ENCODE data around the gene TENM3.
A peak's percentile ranks its signal among the peaks of the same experiment; 100 is the strongest.

Gene TENM3

GRCh38 chr4:182449186-182449929 is 206.2 kb downstream of the TENM3 start:
- Histone ChIP-seq H3K4me1 (ENCODE audit: control insufficient read depth, insufficient read depth, low read length) (peaks cover 7% of the 10 kb centered on the region), H3K27me3 (ENCODE audit: control insufficient read depth in 1 of 2, insufficient read depth in 2 of 2, low read length in 2 of 2) (peaks cover 8 to 31% of the 10 kb centered on the region in 2 donors), H3K36me3 (ENCODE audit: control insufficient read depth in 2 of 2, insufficient read depth in 2 of 2, low read length in 2 of 2) (no peaks in the 10 kb centered on the region), H3K9me3 (ENCODE audit: control insufficient read depth in 2 of 2, low read length in 2 of 2) (no peaks in the 10 kb centered on the region), H3K4me3 (ENCODE audit: low read length in 2 of 2) (peak overlapping the region; percentile 64 to 76), H3K27ac (ENCODE audit: low read length) (no peak overlapping the region), H3K9ac (ENCODE audit: low read length in 2 of 2) (peak overlapping the region; percentile 37 to 39)

- peaks cover 7% of the 10 kb centered on the region for H3K4me1 ChIP-seq (ENCODE audit: control insufficient read depth, insufficient read depth, low read length)
- H3K27ac ChIP-seq (ENCODE audit: low read length): no peak overlapping the region
- peak overlapping the region; percentile 37 to 39 for H3K9ac ChIP-seq (ENCODE audit: low read length in 2 of 2)
- H3K9me3 ChIP-seq (ENCODE audit: control insufficient read depth in 2 of 2, low read length in 2 of 2): no peaks in the 10 kb centered on the region
- no peaks in the 10 kb centered on the region for H3K36me3 ChIP-seq (ENCODE audit: control insufficient read depth in 2 of 2, insufficient read depth in 2 of 2, low read length in 2 of 2)
- peaks cover 8 to 31% of the 10 kb centered on the region in 2 donors for H3K27me3 ChIP-seq (ENCODE audit: control insufficient read depth in 1 of 2, insufficient read depth in 2 of 2, low read length in 2 of 2)
- peak overlapping the region; percentile 64 to 76 for H3K4me3 ChIP-seq (ENCODE audit: low read length in 2 of 2)
These were observed 206.8 kb downstream of the TENM3 start for GRCh38 chr4:182449930-182450439.

GRCh38 chr4:182451441-182451840 is 208.2 kb downstream of the TENM3 start:
- no peaks in the 10 kb centered on the region for H3K36me3 ChIP-seq (ENCODE audit: control insufficient read depth in 2 of 2, insufficient read depth in 2 of 2, low read length in 2 of 2)
- no peak overlapping the region for H3K9ac ChIP-seq (ENCODE audit: low read length in 2 of 2)
- no peaks in the 10 kb centered on the region for H3K9me3 ChIP-seq (ENCODE audit: control insufficient read depth in 2 of 2, low read length in 2 of 2)
- no peak overlapping the region for H3K27ac ChIP-seq (ENCODE audit: low read length)
- peaks cover 7% of the 10 kb centered on the region for H3K4me1 ChIP-seq (ENCODE audit: control insufficient read depth, insufficient read depth, low read length)
- no peak overlapping the region for H3K4me3 ChIP-seq (ENCODE audit: low read length in 2 of 2)
- H3K27me3 ChIP-seq (ENCODE audit: control insufficient read depth in 1 of 2, insufficient read depth in 2 of 2, low read length in 2 of 2): peaks cover 10 to 31% of the 10 kb centered on the region in 2 donors

GRCh38 chr4:182453830-182454229 is 210.6 kb downstream of the TENM3 start:
- Histone ChIP-seq H3K27ac (ENCODE audit: low read length) (no peak overlapping the region), H3K36me3 (ENCODE audit: control insufficient read depth in 2 of 2, insufficient read depth in 2 of 2, low read length in 2 of 2) (no peaks in the 10 kb centered on the region), H3K27me3 (ENCODE audit: control insufficient read depth in 1 of 2, insufficient read depth in 2 of 2, low read length in 2 of 2) (peaks cover 10 to 20% of the 10 kb centered on the region in 2 donors), H3K9me3 (ENCODE audit: control insufficient read depth in 2 of 2, low read length in 2 of 2) (no peaks in the 10 kb centered on the region), H3K9ac (ENCODE audit: low read length in 2 of 2) (no peak overlapping the region), H3K4me1 (ENCODE audit: control insufficient read depth, insufficient read depth, low read length) (no peaks in the 10 kb centered on the region), H3K4me3 (ENCODE audit: low read length in 2 of 2) (no peak overlapping the region)

GRCh38 chr4:182454440-182455013 is 211.3 kb downstream of the TENM3 start:
- Histone ChIP-seq H3K9me3 (ENCODE audit: control insufficient read depth in 2 of 2, low read length in 2 of 2) (no peaks in the 10 kb centered on the region), H3K27me3 (ENCODE audit: control insufficient read depth in 1 of 2, insufficient read depth in 2 of 2, low read length in 2 of 2) (peaks cover 7 to 20% of the 10 kb centered on the region in 2 donors), H3K4me1 (ENCODE audit: control insufficient read depth, insufficient read depth, low read length) (no peaks in the 10 kb centered on the region), H3K36me3 (ENCODE audit: control insufficient read depth in 2 of 2, insufficient read depth in 2 of 2, low read length in 2 of 2) (no peaks in the 10 kb centered on the region), H3K4me3 (ENCODE audit: low read length in 2 of 2) (no peak overlapping the region), H3K9ac (ENCODE audit: low read length in 2 of 2) (no peak overlapping the region), H3K27ac (ENCODE audit: low read length) (no peak overlapping the region)

- Histone ChIP-seq H3K4me1 (ENCODE audit: control insufficient read depth, insufficient read depth, low read length) (no peaks in the 10 kb centered on the region), H3K4me3 (ENCODE audit: low read length in 2 of 2) (no peak overlapping the region), H3K27me3 (ENCODE audit: control insufficient read depth in 1 of 2, insufficient read depth in 2 of 2, low read length in 2 of 2) (no peaks in the 10 kb centered on the region), H3K9ac (ENCODE audit: low read length in 2 of 2) (no peak overlapping the region), H3K27ac (ENCODE audit: low read length) (no peak overlapping the region), H3K36me3 (ENCODE audit: control insufficient read depth in 2 of 2, insufficient read depth in 2 of 2, low read length in 2 of 2) (no peaks in the 10 kb centered on the region), H3K9me3 (ENCODE audit: control insufficient read depth in 2 of 2, low read length in 2 of 2) (no peaks in the 10 kb centered on the region)
These were observed 221.9 kb downstream of the TENM3 start for GRCh38 chr4:182465114-182465513.

GRCh38 chr4:182465979-182466378 is 222.8 kb downstream of the TENM3 start:
- no peak overlapping the region for H3K4me3 ChIP-seq (ENCODE audit: low read length in 2 of 2)
- no peak overlapping the region for H3K27ac ChIP-seq (ENCODE audit: low read length)
- no peaks in the 10 kb centered on the region for H3K36me3 ChIP-seq (ENCODE audit: control insufficient read depth in 2 of 2, insufficient read depth in 2 of 2, low read length in 2 of 2)
- H3K9ac ChIP-seq (ENCODE audit: low read length in 2 of 2): no peak overlapping the region
- H3K27me3 ChIP-seq (ENCODE audit: control insufficient read depth in 1 of 2, insufficient read depth in 2 of 2, low read length in 2 of 2): no peaks in the 10 kb centered on the region
- no peaks in the 10 kb centered on the region for H3K4me1 ChIP-seq (ENCODE audit: control insufficient read depth, insufficient read depth, low read length)
- no peaks in the 10 kb centered on the region for H3K9me3 ChIP-seq (ENCODE audit: control insufficient read depth in 2 of 2, low read length in 2 of 2)

GRCh38 chr4:182470215-182470614 is 227.0 kb downstream of the TENM3 start:
- H3K27ac ChIP-seq (ENCODE audit: low read length): no peak overlapping the region

GRCh38 chr4:182475539-182475938 is 232.3 kb downstream of the TENM3 start:
- Histone ChIP-seq H3K36me3 (ENCODE audit: control insufficient read depth in 2 of 2, insufficient read depth in 2 of 2, low read length in 2 of 2) (no peaks in the 10 kb centered on the region), H3K27me3 (ENCODE audit: control insufficient read depth in 1 of 2, insufficient read depth in 2 of 2, low read length in 2 of 2) (no peaks in the 10 kb centered on the region), H3K27ac (ENCODE audit: low read length) (no peak overlapping the region), H3K9ac (ENCODE audit: low read length in 2 of 2) (no peak overlapping the region), H3K9me3 (ENCODE audit: control insufficient read depth in 2 of 2, low read length in 2 of 2) (no peaks in the 10 kb centered on the region), H3K4me3 (ENCODE audit: low read length in 2 of 2) (no peak overlapping the region), H3K4me1 (ENCODE audit: control insufficient read depth, insufficient read depth, low read length) (no peaks in the 10 kb centered on the region)

More at GRCh38 chr4:182470215-182470614, 227.0 kb downstream of the TENM3 start:
- no peaks in the 10 kb centered on the region for H3K27me3 ChIP-seq (ENCODE audit: control insufficient read depth in 1 of 2, insufficient read depth in 2 of 2, low read length in 2 of 2)
- H3K36me3 ChIP-seq (ENCODE audit: control insufficient read depth in 2 of 2, insufficient read depth in 2 of 2, low read length in 2 of 2): no peaks in the 10 kb centered on the region
- no peak overlapping the region for H3K4me3 ChIP-seq (ENCODE audit: low read length in 2 of 2)
- no peak overlapping the region for H3K9ac ChIP-seq (ENCODE audit: low read length in 2 of 2)
- no peaks in the 10 kb centered on the region for H3K9me3 ChIP-seq (ENCODE audit: control insufficient read depth in 2 of 2, low read length in 2 of 2)
- no peaks in the 10 kb centered on the region for H3K4me1 ChIP-seq (ENCODE audit: control insufficient read depth, insufficient read depth, low read length)

- Histone ChIP-seq H3K9ac (ENCODE audit: low read length in 2 of 2) (no peak overlapping the region), H3K36me3 (ENCODE audit: control insufficient read depth in 2 of 2, insufficient read depth in 2 of 2, low read length in 2 of 2) (no peaks in the 10 kb centered on the region), H3K27me3 (ENCODE audit: control insufficient read depth in 1 of 2, insufficient read depth in 2 of 2, low read length in 2 of 2) (no peaks in the 10 kb centered on the region), H3K9me3 (ENCODE audit: control insufficient read depth in 2 of 2, low read length in 2 of 2) (no peaks in the 10 kb centered on the region), H3K27ac (ENCODE audit: low read length) (no peak overlapping the region), H3K4me1 (ENCODE audit: control insufficient read depth, insufficient read depth, low read length) (no peaks in the 10 kb centered on the region), H3K4me3 (ENCODE audit: low read length in 2 of 2) (no peak overlapping the region)
These were observed 235.3 kb downstream of the TENM3 start for GRCh38 chr4:182478475-182478874.

- Histone ChIP-seq H3K27ac (ENCODE audit: low read length) (no peak overlapping the region), H3K4me3 (ENCODE audit: low read length in 2 of 2) (no peak overlapping the region), H3K36me3 (ENCODE audit: control insufficient read depth in 2 of 2, insufficient read depth in 2 of 2, low read length in 2 of 2) (no peaks in the 10 kb centered on the region), H3K4me1 (ENCODE audit: control insufficient read depth, insufficient read depth, low read length) (no peaks in the 10 kb centered on the region), H3K9ac (ENCODE audit: low read length in 2 of 2) (no peak overlapping the region), H3K27me3 (ENCODE audit: control insufficient read depth in 1 of 2, insufficient read depth in 2 of 2, low read length in 2 of 2) (no peaks in the 10 kb centered on the region), H3K9me3 (ENCODE audit: control insufficient read depth in 2 of 2, low read length in 2 of 2) (no peaks in the 10 kb centered on the region)
These were observed 240.5 kb downstream of the TENM3 start for GRCh38 chr4:182483685-182484084.
